Measurements from ENCODE around the gene C10orf62.

DNA sequence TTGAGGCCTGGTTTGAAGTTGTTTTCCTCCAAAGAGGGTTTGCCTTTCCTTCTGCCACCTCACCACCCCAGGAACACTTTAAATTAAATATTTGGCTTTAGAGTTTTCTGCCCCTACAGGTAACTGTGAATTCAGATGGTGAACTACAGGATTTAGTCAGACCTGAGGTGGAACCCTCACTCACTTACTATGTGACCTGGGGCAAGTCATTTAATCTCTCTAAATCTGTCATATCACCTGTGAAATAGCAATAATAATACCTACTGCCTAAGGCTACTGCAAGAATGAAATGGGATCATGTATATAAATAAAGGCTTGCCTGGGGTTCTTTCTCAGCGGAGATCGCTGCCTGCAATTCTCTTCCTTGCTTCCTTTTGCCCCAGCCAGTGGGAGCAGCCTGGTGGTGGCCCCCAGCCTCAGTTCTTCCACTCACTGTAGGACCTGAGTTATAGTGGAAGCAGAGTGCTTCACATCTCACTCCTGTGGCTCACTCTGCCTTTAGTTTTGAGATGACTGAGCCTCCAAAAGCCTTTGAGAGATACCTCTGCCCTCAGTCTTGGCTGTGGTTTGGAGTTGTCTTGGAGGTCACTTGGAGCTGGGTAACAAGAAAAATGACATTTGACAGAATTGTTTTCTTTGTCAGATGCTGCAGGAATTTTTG lies 23.1 kb upstream of the C10orf62 start:
- TF ChIP-seq ATRX (CRISPR knock-in tag; IDR thresholded peaks at IDR 0.05; ENCODE audit: borderline replicate concordance) (no peak), SAFB2 (CRISPR knock-in tag; IDR thresholded peaks at IDR 0.05; ENCODE audit: borderline replicate concordance, low read depth) (no peak), EZH2 (conservative IDR thresholded peaks at IDR 0.05; ENCODE audit: low read depth, low read length) (no peak), TFE3 (CRISPR knock-in tag; IDR thresholded peaks at IDR 0.05) (no peak)
